Activated CD4-positive, alpha-beta T cell treated with anti-CD3 and anti-CD28 coated beads for 24 hours (primary cell): ENCODE data around the gene CACFD1.

Experiments
- DNase-seq, 2 donors: peaks; one replicate each; pipeline ENCODE4 v3.0.0-alpha.2; 2020; ENCODE audit warnings: low read depth in 2 of 2

The CACFD1 gene

DNA sequence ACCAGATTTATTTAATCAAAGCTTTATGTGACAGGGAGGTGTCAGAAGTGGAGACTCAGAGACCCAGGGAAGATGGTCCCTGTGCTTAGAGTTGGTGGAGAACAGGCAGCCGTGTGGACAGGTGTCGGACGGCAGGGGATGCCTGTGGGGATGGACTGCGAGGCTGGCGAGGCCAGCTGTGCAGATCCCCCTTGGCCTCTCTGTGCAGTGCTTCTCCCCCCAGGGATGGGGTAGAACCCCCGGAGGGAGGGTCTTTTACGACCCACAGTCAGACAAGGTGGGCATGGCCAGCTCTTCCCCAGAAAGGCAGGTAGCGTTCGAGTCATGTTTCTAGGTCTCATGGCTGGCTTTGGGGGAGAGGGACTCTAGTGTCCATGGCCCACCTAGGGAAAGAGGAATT lies 23.8 kb downstream of the CACFD1 start:
- DNase-seq, result no peak

DNA sequence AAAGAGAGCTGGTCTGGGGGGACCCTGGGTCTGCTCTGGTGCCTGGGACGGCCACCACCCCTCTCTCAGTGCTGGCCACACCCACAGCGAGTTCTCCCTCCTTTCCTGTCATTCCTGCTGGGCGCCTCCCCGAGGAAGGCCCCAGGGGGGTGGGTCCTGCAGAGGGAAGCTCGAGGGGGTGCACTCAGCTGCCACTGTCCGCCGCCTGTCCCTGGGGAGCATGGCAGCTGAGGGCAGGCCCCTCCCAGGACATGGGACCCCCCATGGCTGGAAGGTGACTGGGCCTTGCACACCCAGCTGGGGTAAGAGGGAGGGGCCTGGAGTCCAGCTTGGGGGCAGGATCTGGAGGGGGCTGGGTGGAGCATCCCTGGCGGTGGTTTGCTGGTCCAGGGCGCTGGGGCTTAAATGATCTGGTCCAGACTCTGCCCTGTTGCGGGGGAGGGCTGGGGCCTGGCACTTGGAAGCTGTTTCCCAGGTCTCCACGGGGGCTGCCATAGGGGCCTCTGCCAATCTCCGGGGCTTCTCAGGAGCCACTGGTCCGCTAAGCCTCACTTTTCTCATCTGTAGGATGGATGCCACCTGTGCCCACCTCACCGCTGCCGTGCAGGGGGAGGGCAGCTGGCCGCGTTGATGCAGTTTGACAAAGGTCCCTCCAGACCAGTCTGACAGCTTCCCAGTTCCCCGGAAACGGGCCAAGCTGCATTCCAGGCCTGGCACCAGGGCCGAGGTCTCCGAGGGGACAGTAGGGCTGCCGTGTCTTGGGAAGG lies 25.1 kb downstream of the CACFD1 start:
- no peak for DNase-seq

DNA sequence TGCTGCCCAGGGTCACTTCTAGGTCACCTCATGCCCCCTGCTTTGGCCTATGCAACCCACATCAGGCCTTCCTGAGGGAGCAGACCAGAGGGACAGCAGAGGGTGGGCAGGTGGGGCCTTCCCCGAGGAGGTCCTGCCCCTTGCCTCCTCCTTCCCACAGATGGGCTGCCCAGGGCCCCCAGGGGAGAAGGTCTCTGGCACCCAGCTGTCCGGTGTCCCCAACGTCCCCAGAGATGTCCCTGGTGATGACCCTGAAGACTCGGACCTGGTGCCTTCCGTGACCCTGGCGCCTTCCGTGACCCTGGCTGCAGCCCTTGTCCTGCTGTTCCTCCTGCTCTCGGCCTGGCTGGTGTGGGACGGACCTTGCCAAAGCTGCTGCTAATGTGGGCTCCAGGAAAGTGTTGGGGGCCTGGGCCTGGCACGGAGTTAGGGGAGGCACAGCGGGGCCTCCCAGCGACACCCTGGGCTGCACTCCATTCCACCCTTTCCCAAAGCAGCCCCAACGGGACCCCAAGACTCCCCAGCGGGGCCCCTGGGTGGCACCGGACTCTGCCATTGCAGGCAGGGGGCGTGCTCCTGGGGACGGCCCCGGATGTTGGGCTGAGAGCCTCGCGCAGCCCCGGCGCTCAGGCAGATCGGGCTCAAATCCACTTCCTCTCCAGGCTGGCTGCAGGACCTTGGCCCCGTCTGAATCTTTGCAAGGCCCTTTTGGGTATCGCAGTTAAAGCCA lies 25.9 kb downstream of the CACFD1 start:
- DNase-seq, result no peak

DNA sequence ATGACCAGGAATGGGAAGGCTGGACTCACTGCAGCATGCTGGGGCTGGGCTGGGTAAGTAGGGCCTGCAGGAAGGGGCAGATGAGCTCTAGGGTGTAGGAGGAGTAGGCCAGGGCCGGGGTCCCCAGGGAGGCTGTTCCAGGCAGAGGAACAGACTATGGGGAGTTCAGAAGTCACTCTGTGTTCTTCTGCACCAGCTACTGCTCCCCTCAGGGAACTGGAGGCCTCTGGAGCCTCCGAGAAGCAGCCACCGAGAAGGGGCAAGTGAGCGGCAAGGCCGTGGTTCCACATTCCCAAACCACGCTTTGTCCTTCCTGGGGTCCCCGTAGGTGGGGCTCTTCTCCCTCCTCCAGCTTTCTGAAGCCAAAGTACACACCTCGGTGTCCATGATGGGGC lies 27.6 kb downstream of the CACFD1 start:
- DNase-seq, result no peak

DNA sequence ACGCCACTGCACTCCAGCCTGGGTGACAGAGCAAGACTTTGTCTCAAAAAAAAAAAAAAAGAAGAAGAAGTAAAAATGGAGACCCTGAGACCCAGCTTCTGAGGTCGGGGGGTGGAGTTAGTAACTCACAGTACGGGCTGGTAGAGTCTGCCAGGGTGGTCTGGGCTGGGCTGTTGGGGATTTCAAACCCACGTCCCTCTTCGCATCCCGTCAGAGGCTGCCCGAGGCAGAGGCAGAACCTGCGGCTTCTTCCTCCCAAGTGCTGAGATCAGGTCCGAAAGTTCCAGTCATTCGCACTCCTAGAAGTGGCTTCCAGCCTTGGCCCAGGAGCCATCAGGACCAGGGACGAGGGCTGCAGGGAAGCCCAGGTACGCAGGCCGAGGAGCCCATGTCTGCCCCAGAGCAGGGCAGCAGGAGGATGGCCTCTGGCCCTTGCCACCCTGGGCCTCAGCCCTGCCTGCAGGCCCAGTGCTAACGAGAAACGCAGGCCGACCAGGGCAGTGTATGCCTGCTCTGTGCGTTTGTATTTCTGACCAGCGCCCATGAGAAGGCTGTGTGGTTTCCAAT lies 29.0 kb downstream of the CACFD1 start:
- DNase-seq, result no peak

DNA sequence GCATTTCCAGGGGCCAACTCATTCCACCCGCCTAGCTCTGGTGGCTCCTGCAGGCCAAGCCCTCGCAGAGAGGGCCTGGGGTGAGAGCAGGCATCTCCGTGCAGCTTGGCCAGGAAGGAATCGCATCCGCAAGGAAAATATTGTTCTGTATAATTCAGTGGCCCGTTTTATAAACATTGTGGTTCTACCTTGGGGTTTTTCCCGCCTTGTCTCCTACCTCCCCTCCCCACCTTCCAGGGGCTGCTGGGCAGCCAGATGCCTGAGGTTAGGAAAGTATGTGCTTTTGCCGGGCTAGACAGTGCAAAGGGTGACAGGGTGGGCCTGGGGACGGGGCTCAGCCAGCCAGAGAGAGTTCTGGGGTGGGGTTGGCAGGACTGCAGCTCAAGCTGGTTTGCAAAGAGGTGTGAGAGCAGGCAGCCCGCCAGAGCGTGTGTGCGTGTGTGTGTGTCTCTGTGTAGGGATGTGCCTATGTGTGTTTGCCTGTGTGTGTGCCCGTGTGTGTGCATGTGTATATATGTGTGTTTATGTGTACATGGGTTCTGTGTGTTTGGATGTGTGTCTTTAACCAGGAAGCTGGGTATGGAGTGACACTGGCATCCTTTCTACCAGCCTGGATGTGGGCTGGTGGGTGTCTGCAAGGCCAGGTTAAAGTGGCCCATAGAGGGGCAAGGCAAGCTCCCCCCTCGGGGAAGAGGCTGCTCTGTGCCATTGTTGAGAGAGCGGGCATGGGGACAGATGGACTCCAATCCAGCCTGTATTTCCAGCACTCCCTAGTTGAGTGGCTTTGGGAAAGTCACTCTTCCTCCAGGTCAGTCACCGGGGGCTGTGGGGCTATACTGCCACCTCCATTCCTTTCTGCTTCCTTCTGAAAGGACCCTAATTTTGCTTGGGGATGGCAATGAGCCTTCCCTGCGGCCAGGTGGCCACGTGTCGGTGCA lies 29.7 kb downstream of the CACFD1 start:
- no peak for DNase-seq

DNA sequence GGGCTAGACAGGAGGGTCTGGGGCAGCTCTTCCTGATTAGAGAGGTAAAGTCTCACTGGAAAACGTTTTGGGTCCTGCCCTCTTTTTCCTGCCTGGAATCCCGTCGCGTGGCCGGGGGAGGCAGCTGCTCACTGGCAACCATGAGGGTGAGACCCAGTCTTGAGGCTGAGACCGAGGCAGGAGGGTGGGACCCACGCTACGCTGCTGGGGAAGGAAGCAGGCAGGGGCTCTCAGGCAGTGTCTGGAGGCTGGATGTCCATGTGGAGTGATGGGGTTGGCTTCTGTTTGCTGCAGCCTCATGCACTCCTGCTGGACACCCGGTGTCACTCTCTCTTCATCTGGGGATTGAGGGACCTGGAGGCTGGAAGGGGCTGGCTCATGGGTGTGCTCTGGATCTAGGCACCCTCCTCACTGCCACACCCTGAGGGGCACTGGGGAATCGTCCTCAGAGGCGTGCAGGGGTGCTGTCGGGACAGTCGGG lies 30.5 kb downstream of the CACFD1 start:
- no peak for DNase-seq

DNA sequence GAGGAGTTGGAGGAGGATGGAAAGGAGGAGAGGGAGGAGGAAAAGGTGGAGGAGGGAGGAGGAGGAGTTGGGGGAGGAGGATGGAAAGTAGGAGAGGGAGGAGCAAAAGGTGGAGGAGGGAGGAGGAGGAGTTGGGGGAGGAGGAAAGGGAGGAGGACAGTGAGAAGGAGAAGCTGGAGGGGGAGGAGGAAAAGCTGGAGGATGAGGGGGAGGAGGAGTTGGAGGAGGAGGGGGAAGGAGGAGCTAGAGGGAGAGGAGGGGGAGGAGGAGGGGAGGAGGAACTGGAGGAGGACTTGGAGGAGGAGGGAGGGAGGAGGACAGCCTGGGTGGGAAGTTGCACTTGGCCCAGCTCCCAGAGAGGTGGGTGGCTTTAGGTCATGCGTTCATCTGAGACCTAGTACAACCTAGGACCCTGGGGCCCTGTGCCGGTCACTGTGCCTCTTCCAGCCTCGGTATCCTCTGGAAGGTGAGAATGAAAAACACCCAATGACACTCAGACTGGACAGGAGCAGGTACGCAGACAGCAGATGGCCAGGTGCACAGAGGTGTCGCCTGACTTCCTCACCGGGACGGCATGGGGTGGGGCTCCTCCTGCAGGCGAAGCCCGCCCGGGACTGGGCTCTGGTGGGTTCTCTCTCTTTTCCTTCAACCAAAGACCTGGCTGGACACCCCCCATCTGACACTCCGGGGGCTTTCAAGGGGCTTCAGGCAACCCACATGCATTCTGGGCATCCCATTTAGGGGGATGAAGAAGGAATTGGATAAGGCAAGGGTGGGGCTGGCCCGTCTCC lies 31.3 kb downstream of the CACFD1 start:
- no peak for DNase-seq

DNA sequence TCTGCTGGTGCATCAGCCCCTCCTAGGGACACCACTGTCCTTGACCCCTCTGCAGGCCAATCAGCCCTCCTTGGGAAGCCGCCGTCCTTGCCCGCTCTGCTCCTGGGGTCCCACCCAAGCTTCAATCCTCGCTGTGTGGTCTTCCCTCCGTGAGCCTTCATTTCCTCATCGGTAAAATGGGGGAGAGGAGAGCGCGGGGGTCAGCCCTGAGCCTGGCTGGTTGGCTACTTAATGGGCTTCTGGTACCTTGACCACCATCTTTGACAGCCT lies 31.8 kb downstream of the CACFD1 start:
- DNase-seq, result no peak

DNA sequence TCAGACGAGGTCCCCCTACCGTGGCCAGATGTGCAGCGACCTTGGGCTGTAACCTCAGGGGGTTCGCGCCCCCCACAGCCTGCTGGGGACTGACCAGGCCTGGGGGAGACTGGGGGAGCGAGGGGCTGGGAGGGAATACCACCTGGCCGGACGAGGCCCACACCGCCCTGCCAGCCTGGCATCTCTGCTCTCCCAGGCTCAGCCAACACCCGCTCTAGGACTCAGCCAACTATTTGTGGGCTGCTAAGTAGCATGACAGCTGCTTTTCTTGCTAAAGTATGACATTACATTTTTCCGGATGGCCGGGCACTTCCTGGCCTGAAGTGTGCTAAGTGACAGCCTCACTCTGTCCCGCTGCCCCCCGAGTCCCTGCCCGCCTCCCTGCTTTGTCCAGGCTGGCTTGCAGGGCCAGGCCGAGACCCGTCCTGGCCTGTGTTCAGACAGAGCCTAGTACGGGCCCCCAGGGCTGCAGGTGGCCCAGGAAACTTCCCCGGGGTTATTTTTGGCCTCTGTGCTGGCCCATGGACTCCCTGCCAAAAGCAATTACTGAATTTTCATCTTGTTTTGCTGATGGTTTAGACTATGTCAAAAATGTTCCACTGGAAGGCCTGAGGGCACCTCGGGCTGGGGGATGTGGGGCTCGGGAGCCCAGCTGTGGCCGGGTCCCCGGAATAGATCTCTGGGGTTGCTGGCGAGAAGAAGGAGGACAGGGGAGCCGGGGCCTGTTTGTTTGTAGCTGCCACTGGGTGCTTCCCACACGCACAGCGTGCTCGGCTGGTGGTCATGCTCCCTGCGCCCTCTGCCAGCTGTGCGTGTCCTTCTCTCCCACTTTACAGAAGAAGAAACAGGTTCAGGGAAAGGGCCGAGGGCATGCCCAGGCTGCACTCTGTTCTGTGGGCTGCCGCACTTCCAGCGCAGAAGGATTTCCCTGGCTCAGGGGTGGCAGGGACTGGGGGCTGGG lies 32.6 kb downstream of the CACFD1 start:
- DNase-seq, result no peak

DNA sequence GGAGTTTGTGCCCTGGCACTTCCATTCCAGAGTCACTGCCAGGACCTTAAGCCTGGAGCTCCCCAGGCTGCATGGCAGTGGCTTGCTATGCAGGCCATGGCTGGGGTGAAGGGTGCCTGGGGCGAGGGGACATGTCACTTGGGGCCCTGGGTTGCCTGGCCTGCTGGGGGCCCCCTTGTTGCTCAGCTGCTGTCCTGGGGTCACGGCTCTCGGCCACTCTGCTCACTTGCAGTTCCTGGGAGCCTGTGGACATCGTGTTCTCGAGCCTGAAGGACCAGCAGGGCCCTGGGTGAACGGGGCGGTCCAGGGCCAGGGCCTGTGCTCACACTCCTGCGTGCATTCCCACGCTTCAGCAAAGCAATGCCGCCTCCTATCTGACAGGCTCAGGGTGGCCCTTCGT lies 33.6 kb downstream of the CACFD1 start:
- DNase-seq, result no peak

DNA sequence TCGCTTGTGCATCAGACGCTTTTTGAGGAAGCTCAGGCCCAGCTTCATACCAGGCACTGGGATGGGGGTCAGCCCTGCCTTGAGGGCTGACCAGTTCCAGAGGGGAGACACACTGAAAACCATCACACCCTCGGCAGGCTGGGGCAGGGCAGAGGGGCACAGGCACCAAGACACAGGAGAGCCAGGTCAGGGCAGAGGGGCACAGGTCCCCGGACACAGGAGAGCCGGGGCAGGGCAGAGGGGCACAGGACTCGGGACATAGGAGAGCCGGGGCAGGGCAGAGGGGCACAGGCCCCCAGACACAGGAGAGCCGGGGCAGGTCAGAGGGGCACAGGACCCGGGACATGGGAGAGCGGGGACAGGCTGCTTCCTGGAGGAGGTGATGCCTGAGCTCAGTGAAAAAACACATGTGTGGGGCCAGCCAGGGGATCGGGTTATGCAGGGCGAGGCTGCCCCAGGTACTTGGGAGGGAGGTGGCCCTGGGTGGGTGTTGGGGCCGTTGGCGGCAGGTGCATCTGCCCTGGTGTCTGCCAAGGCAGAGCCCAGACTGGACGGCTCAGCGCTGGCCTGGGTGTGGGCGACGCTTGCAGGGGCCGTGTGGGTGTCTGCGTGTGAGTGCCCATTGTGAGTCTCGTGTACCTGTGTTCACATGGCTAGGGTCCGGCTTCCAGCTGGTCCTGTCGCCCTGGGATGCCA lies 34.2 kb downstream of the CACFD1 start:
- no peak for DNase-seq

DNA sequence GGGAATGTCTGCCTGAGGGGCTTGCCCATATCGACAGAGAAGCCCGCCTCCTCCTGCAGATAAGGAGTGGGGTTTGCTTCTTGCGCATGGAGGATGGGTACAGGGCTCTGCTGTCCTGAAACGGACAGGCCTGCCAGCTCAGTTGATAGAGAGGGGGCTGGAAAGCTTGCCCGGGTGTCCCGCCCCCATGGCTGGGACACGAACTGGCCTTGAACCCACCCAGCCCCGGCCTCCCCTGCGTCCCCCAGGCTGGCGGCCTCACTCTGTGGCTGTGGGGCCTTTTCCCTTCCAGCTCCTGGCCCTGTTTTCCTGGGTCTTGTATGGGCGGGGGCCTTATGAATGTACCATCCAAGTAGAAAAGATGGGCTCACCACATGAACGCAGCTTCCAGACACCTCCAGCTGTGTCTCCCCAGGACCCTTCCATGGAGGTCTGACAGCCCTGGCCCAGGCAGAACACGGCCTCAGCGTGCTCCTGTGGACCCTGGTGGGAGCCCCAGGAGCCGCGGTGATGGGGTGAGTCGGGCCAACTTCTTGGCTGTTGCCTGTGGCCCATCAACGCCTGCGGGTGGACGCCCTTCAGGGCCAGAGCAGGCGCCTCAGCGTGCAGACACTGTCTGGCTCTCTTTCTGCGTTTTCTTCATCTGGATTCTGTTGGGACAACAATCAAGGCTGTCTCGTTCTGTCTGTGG lies 35.0 kb downstream of the CACFD1 start:
- no peak for DNase-seq

DNA sequence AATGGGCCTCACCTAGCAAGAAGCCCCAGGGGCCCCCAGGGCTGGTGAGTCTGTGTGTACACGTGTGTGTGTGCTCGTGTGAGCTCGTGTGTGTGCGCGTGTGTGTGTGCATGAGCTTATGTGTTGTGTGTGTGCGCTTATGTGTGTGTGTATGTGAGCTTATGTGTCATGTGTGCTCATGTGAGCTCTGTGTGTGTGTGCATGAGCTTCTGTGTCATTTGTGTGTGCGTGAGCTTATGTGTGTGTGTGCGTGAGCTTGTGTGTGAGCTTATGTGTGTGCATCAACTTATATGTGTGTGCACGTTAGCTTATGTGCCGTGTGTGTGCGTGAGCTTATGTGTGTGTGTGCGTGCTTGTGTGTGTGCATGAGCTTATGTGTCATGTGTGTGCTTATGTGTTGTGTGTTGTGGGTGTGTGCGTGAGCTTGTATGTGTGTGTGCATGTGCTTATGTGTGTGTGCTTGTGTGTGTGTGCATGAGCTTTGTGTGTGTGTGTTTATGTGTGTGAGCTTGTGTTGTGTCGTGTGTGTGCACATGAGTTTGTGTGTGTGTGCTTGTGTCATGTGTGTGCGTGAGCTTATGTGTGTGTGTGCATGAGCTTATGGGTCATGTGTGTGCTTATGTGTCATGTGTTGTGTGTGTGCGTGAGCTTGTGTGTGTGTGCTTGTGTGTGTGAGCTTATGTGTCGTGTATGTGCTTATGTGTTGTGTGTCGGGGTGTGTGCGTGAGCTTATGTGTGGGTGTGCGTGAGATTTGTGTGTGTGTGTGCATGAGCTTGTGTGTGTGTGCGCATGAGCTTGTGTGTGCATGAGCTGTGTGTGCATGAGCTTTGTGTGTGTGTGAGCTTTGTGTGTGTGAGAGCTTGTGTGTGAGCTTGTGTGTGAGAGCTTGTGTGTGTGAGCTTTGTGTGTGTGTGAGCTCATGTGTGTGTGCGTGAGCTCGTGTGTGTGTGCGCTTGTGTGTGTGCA lies 35.8 kb downstream of the CACFD1 start:
- no peak for DNase-seq

DNA sequence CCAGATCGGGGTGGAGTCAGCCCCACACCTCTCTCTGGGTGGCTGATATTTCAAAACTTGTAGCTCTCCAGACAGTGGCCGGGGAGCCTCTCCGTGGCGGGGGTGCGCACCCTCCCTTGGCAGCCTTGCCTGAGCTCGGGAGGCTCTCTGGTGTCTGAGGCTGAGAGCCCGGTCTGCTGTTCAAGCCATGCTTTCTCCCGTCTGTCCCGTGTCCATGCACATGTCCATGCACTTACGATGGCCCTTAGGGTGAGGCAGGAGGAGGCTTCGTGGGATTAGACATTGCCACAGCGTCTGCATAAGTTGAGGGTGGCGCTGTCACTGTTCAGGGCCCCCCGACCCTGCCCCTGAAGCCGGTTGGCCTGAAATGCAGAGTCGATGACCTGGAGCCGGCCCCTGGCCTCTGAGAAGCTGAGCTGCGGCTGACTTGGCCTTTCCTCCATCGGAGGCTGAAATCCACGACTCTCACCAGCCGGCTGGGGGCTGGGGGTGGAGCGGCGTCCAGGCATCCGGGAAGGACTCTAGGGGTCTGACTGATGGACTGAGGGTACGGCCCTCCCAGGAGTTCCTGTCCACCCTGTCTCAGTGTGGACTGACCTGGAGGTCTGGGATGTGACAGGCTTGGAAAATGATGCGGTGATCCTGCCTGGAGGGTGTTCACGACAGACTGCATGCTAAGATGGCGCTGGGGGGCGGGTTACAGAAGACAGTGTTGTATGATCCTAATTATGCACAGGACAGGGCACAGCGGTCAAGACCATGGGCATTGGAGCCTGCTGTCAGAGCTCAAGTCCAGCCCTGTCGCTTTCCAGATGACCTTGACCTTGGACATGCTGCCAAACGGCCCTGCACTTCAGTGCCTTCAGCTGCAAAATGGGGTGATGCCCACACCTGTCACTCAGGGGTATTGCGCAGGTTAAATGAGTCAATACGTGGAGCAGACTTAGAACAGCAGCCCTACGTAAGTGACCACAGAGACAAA lies 37.4 kb downstream of the CACFD1 start:
- no peak for DNase-seq

DNA sequence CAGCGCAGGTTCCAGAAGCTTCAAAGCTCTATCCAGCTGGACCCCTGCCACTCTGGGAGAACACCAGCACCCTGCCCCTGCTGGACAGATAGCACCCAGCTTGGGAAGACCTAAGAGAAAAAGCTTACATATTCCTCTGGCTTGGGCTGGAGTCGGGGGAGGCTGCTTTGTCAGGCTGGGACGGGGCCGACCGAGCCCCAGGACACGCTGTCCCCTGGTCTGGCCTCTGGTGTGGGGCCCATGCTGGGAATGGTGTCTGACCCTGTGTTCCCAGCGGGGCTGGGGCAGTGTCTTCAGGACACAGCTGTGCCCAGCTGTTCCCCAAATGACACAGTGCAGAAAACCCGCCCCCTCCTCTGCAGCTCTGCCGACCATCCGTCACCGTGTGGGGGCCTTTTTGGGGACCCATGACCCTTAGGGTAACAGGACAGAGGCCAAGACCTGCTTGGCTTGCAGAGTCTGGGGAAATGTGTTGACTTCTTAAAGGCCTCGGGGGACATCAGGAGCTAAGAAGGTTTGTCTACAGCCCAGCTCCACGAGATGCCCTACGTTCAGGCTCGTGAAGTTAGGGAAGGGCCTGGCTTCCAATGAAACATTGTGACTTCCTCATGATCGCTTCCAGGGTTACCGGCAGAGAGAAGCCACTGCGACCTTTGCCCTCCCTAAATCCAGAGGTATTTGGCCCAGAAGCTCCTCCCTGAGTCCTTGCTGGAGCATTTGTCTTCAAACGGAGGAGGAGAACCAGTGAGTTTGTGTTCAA lies 39.5 kb downstream of the CACFD1 start:
- no peak for DNase-seq
